Mesenchymal stem cell (in vitro differentiated cells and primary cell): ENCODE data around the gene GRAMD4.

Experiments used
- DNase-seq: peaks from one replicate; pipeline ENCODE4 v3.0.0-alpha.2; 2013
- H2AFZ ChIP-seq: one replicate; pipeline ENCODE4 v1.6.1; 2013; ENCODE audit warnings: low read depth, mild to moderate bottlenecking, control low read depth, inconsistent platforms, low read length, moderate library complexity
- H2AK5ac ChIP-seq: 2 replicates; pipeline ENCODE4 v1.6.1; 2013; ENCODE audit warnings: low read length, moderate library complexity, mild to moderate bottlenecking, inconsistent platforms; ENCODE audit not compliant: severe bottlenecking
- H2BK120ac ChIP-seq: one replicate; pipeline ENCODE4 v1.6.1; 2013; ENCODE audit warnings: low read depth, mild to moderate bottlenecking, inconsistent platforms, low read length, moderate library complexity
- H2BK12ac ChIP-seq, 2 experiments: one replicate each; pipeline ENCODE4 v1.6.1; 2013; ENCODE audit warnings: inconsistent platforms in 2 of 2, low read length in 2 of 2, mild to moderate bottlenecking in 2 of 2, moderate library complexity in 2 of 2, control low read depth in 1 of 2
- H2BK15ac ChIP-seq: one replicate; pipeline ENCODE4 v1.6.1; 2013; ENCODE audit warnings: mild to moderate bottlenecking, low read depth, inconsistent platforms; ENCODE audit not compliant: poor library complexity, severe bottlenecking
- H2BK5ac ChIP-seq: 2 replicates; pipeline ENCODE4 v1.6.1; 2013; ENCODE audit warnings: low read depth, mild to moderate bottlenecking, low read length, control low read depth, inconsistent platforms; ENCODE audit not compliant: poor library complexity, severe bottlenecking
- H3K14ac ChIP-seq, 2 experiments: one replicate each; pipeline ENCODE4 v1.6.1; 2013; ENCODE audit warnings: inconsistent platforms in 2 of 2, low read length in 2 of 2, control low read depth in 1 of 2, mild to moderate bottlenecking in 1 of 2, moderate library complexity in 1 of 2
- H3K18ac ChIP-seq, 2 experiments: one replicate each; pipeline ENCODE4 v1.6.1; 2013; ENCODE audit warnings: inconsistent platforms in 2 of 2, low read length in 2 of 2, control low read depth in 1 of 2, low read depth in 1 of 2, mild to moderate bottlenecking in 1 of 2
- H3K23ac ChIP-seq, 2 experiments: one replicate each; pipeline ENCODE4 v1.6.1; 2013; ENCODE audit warnings: inconsistent platforms in 2 of 2, low read length in 2 of 2, mild to moderate bottlenecking in 2 of 2, moderate library complexity in 2 of 2, control low read depth in 1 of 2
- H3K27ac ChIP-seq: 2 replicates; pipeline ENCODE4 v1.5.1; 2013; ENCODE audit warnings: mild to moderate bottlenecking, moderate library complexity, low read length, control low read depth, inconsistent platforms; ENCODE audit not compliant: poor library complexity, severe bottlenecking
- H3K27me3 ChIP-seq, 2 experiments: 2 replicates each; pipeline versions ENCODE4 v1.6.1 to v1.7.0; 2013; ENCODE audit warnings: low read length in 2 of 2, mild to moderate bottlenecking in 2 of 2, moderate library complexity in 2 of 2, control low read depth in 1 of 2, inconsistent platforms in 1 of 2; ENCODE audit not compliant: control insufficient read depth in 1 of 2, insufficient read depth in 1 of 2
- H3K36me3 ChIP-seq, 2 experiments: 2 replicates each; pipeline versions ENCODE4 v1.6.1 to v1.7.0; 2013; ENCODE audit warnings: low read length in 2 of 2, control low read depth in 1 of 2, inconsistent platforms in 1 of 2, low read depth in 1 of 2, mild to moderate bottlenecking in 1 of 2; ENCODE audit not compliant: insufficient read depth in 2 of 2, control insufficient read depth in 1 of 2
- H3K4ac ChIP-seq, 2 experiments: one replicate each; pipeline ENCODE4 v1.6.1; 2013; ENCODE audit warnings: inconsistent platforms in 2 of 2, low read length in 2 of 2, mild to moderate bottlenecking in 2 of 2, moderate library complexity in 2 of 2, control low read depth in 1 of 2, low read depth in 1 of 2
- H3K4me1 ChIP-seq: 2 replicates; pipeline ENCODE4 v1.6.1; 2013; ENCODE audit warnings: low read depth, low read length, control low read depth; ENCODE audit not compliant: control insufficient read depth, insufficient read depth
- H3K4me2 ChIP-seq: 2 replicates; pipeline ENCODE4 v1.6.1; 2013; ENCODE audit warnings: low read length, mild to moderate bottlenecking, inconsistent platforms; ENCODE audit not compliant: poor library complexity, severe bottlenecking
- H3K4me3 ChIP-seq, 2 experiments: 2 replicates each; pipeline versions ENCODE4 v1.5.1 to v1.7.0; 2013; ENCODE audit warnings: low read length in 2 of 2, mild to moderate bottlenecking in 2 of 2, control low read depth in 1 of 2, low read depth in 1 of 2; ENCODE audit not compliant: insufficient read depth in 1 of 2
- H3K79me1 ChIP-seq: replicated peaks from 2 replicates; pipeline ENCODE4 v1.6.1; 2013; ENCODE audit warnings: mild to moderate bottlenecking, control low read depth, low read length, inconsistent platforms; ENCODE audit not compliant: poor library complexity, severe bottlenecking
- H3K9ac ChIP-seq: 2 replicates; pipeline ENCODE4 v1.7.0; 2013; ENCODE audit warnings: mild to moderate bottlenecking, low read length, moderate library complexity
- H3K9me3 ChIP-seq: 2 replicates; pipeline ENCODE4 v1.7.0; 2013; ENCODE audit warnings: mild to moderate bottlenecking, low read length; ENCODE audit not compliant: control insufficient read depth
- H4K8ac ChIP-seq: one replicate; pipeline ENCODE4 v1.6.1; 2013; ENCODE audit warnings: inconsistent platforms, mild to moderate bottlenecking, low read length, moderate library complexity
- H4K91ac ChIP-seq: one replicate; pipeline ENCODE4 v1.6.1; 2013; ENCODE audit warnings: mild to moderate bottlenecking, low read length, inconsistent platforms
- WGBS: methylation state at CpG from one replicate; pipeline ENCODE4 v1.1.7; 2013; ENCODE audit warnings: mixed read lengths; 5-methylcytosine and 5-hydroxymethylcytosine counted together

The GRAMD4 gene

GRCh38 chr22:46637711-46638600, 17.8 kb downstream of the GRAMD4 start:
- H3K4me2 ChIP-seq: no peak overlapping the region
- H3K36me3 ChIP-seq: peaks cover 3 to 25% of the 10 kb centered on the region in 2 experiments
- WGBS: 90% methylated on average over 21 of the region's 21 CpGs
- no peak overlapping the region for H3K9ac ChIP-seq
- H2BK120ac ChIP-seq: no peak overlapping the region
- H3K18ac ChIP-seq: no peak overlapping the region
- H3K14ac ChIP-seq: no peak overlapping the region
- no peak overlapping the region for H2AK5ac ChIP-seq
- no peaks in the 10 kb centered on the region for H3K27me3 ChIP-seq
- H4K91ac ChIP-seq: no peak overlapping the region
- H2AFZ ChIP-seq: no peak overlapping the region
- H2BK15ac ChIP-seq: peak overlapping the region; percentile 37
- H3K4me1 ChIP-seq: peaks cover 52% of the 10 kb centered on the region
- DNase-seq: no peak
- no peak overlapping the region for H3K4me3 ChIP-seq
- no peak overlapping the region for H3K4ac ChIP-seq
- no peak overlapping the region for H2BK5ac ChIP-seq
- H3K23ac ChIP-seq: no peak overlapping the region
- peaks cover 12% of the 10 kb centered on the region for H3K79me1 ChIP-seq
- no peak overlapping the region for H4K8ac ChIP-seq
- H2BK12ac ChIP-seq: no peak overlapping the region
- no peak overlapping the region for H3K27ac ChIP-seq
- no peaks in the 10 kb centered on the region for H3K9me3 ChIP-seq

GRCh38 chr22:46638601-46639431, 18.6 kb downstream of the GRAMD4 start:
- H3K4me2 ChIP-seq: no peak overlapping the region
- peak overlapping the region; percentile 37 for H2BK15ac ChIP-seq
- peak overlapping the region; percentile 53 for H4K91ac ChIP-seq
- H3K79me1 ChIP-seq: peaks cover 8% of the 10 kb centered on the region
- H4K8ac ChIP-seq: no peak overlapping the region
- no peak overlapping the region for H3K9ac ChIP-seq
- H3K27ac ChIP-seq: no peak overlapping the region
- no peaks in the 10 kb centered on the region for H3K27me3 ChIP-seq
- peak; percentile 53 for DNase-seq
- 92% methylated on average over 18 of the region's 18 CpGs for WGBS
- H3K14ac ChIP-seq: no peak overlapping the region
- H3K23ac ChIP-seq: no peak overlapping the region
- H2AK5ac ChIP-seq: no peak overlapping the region
- H3K4me1 ChIP-seq: peaks cover 46% of the 10 kb centered on the region
- H3K4ac ChIP-seq: no peak overlapping the region
- H3K9me3 ChIP-seq: no peaks in the 10 kb centered on the region
- H3K4me3 ChIP-seq: no peak overlapping the region
- no peak overlapping the region for H2BK12ac ChIP-seq
- no peak overlapping the region for H2BK5ac ChIP-seq
- H3K36me3 ChIP-seq: peaks cover 3 to 18% of the 10 kb centered on the region in 2 experiments
- H3K18ac ChIP-seq: no peak overlapping the region
- H2BK120ac ChIP-seq: no peak overlapping the region
- H2AFZ ChIP-seq: no peak overlapping the region

- Histone ChIP-seq H4K8ac (no peak overlapping the region), H3K14ac (no peak overlapping the region), H2BK5ac (no peak overlapping the region), H2AFZ (no peak overlapping the region), H2BK15ac (no peak overlapping the region), H3K9ac (no peak overlapping the region), H3K36me3 (peaks cover 3 to 18% of the 10 kb centered on the region in 2 experiments), H3K27me3 (no peaks in the 10 kb centered on the region), H2BK12ac (no peak overlapping the region), H3K4me3 (no peak overlapping the region), H3K79me1 (peaks cover 12% of the 10 kb centered on the region), H2BK120ac (no peak overlapping the region), H3K27ac (peak overlapping the region; percentile 26), H2AK5ac (no peak overlapping the region), H3K4me1 (peaks cover 38% of the 10 kb centered on the region), H3K23ac (no peak overlapping the region), H3K18ac (no peak overlapping the region), H4K91ac (no peak overlapping the region), H3K4ac (no peak overlapping the region), H3K4me2 (no peak overlapping the region), H3K9me3 (no peaks in the 10 kb centered on the region)
- DNase-seq: no peak
- WGBS: 91% methylated on average over 11 of the region's 11 CpGs
Measured at GRCh38 chr22:46639843-46640242, 19.7 kb downstream of the GRAMD4 start.
